GM21528 (cell line): ENCODE results near the gene TMPRSS6.

Source experiments
- ATAC-seq: cut with Tn5 transposase; IDR thresholded peaks from one replicate; pipeline ENCODE4 v1.9.1; 2021; ENCODE audit warnings: mild to moderate bottlenecking, moderate library complexity; ENCODE audit not compliant: unreplicated experiment, low FRiP score

The TMPRSS6 gene

DNA sequence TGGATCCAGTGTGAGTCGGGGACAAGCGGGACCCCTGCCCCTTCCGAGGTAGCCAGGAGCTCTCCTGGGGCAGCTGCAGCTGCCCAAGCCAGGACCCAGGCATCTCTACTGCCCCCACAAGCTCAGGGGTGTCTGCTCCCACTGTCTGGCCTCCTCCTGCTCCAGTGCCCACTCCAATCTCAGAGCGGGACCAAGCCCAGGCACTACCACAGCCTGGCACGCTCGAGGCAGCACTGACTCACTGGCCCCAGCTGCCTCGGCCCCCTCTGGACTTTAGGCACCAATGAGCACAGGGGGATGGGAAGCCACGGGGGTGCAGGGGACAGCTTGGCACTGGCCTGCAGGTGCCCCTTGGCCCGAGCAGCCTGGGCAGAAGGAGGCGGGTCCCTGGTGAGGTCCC is 32.0 kb upstream of the TMPRSS6 start:
- ATAC-seq: no peak

DNA sequence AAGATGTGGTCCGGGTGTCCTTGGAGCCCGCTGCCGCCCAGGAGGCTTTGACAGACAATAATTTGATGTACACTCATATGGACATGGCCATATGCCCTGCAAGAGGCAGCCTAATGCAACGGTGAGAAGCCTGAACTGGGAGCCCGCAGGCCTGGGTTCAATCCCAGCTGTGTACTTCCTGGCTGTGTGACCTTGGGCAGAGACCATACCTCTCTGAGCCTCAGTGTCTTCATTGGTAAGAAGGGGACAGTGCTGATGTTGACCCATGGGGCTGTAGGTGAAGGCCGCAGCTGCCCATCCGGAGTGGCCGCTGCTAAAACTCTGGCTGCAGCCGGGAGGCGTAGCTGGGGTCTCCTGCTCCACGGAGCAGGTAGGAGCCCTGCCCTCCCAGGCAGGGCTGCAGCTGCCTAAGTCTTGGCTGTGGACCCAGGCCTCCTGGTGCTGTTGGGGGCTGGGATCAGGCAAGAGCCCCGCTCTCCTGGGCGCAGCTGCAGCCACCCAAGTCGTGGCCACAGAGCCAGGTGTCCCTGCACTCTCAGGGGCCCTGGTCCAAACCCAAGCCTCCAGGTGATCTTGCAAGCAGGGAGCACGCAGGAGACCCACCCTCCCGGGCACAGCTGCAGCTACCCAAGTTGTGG is 31.3 kb upstream of the TMPRSS6 start:
- no peak for ATAC-seq

DNA sequence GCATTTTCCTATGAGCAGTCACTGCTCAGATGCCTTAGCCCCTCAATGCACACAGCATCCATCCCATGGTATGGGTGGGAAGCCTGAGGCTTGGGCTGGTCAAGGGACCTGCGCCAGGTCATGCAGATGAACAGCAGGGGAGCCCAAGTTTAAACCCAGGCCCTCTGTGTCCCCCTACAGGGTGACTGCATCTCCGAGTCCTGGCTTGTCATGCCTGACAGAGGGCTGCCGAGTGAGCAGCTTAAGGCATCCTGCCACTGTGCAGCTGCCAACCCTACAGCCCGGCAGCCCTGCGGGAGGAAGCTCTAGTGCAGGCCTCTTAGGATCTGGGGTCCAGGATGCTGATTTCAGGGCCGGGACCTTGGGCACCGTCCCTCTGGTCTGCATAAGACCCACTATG is 30.2 kb upstream of the TMPRSS6 start:
- no peak for ATAC-seq

DNA sequence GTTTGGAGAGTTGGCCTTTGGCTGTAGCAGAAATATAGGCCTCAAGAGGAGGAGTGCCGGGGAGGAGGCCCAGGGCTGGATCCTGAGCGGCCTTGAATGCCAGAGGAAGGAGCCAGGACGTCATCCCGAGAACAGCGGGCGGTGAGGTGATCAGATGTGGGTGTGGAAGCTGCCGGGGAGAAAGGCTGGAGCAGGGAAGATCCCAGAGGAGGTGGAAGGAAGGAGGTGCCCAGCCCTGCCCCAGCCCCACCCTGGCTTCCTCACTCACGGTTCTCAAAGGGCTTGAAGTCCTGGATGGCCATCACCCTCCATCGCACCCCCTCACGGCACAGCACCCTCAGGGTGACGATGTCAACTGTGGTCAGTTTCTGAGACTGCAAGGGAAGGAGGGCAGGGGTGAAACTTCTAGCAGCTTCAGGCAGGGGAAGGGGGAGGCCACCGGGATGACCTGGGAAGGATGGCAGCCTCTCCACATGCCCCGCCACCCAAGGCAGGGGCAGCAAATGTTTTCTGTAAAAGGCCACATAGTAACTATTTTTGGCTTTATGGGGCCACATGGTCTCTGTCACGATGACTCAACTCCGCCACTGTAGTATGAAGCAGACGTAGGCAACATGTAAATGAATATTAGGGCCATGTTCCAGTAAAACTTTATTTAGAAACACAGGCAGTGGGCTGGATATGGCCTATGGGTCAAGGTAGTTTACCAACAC is 29.5 kb upstream of the TMPRSS6 start:
- ATAC-seq: no peak

DNA sequence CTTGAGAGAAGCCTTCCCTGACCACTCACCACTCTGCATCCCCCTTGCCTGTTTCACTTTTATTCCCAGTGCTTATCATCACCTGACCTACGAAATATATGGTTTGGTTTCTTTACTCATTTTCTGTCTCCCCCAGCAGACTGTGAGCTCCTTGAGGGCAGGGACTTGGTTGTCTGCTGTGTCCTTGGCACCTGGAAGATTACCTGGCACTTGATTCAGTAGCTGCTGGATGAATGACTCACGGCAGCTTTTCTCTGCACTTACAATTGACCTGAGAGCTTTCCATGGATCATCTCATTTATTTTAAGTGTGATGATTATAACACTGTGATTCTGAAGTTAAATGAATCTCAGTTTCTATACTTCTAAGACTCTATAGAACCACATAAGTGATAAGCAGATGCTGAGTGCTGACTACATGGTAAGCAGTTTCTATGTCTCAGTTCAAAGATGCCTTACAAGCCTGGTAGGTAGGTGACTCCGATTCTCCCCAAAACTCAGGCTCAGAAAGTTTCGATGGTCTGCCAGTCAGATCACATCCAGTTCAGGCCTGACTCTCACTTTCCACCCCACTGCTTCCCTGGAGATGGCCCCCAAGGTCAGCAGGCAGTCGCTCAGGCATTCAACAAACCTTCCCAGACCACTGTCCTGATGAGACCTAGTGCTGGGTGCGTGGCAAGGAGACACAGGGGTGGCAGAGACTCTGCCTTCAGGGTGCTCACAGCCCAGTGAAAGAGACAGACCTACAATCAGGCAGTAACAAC is 28.6 kb upstream of the TMPRSS6 start:
- ATAC-seq: no peak

DNA sequence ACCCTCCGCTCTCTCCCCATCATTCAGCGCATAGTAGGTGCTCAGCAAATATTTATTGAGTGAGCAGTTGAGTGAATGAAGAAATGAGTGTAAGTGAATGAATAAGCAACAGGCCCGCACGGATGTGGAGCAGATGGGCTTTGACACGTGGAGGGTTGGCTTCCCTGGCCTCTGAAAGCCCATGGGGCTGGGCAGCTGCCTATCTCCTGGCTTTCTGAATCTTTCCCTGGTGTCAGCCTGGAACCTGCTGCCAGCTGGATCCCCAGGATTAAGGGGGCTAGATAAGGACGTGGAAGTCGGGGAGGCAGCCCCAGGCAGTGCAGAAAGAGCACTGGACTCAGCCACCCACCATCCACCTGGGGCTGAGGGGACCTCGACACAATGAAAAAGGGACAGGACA is 27.6 kb upstream of the TMPRSS6 start:
- ATAC-seq: no peak

DNA sequence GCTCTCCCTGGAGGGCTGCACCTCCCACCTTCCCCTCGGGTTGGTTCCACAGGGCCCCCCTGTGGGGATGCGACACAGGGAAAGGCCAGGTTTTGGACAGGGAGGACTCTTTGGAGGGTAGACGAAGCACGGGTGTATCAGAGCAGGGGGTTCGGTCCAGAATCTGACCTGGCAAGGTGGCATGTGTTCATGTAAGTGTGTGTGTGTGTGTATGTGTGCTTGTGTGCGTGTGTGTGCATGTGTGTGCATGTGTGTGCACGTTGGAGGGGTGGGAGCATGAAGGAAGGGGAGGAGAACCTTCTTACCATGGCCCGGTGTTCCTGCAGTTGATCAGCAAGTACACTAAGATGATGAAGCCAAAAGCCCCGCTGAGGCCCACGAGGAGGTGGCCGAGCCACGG is 25.5 kb upstream of the TMPRSS6 start:
- ATAC-seq: no peak

DNA sequence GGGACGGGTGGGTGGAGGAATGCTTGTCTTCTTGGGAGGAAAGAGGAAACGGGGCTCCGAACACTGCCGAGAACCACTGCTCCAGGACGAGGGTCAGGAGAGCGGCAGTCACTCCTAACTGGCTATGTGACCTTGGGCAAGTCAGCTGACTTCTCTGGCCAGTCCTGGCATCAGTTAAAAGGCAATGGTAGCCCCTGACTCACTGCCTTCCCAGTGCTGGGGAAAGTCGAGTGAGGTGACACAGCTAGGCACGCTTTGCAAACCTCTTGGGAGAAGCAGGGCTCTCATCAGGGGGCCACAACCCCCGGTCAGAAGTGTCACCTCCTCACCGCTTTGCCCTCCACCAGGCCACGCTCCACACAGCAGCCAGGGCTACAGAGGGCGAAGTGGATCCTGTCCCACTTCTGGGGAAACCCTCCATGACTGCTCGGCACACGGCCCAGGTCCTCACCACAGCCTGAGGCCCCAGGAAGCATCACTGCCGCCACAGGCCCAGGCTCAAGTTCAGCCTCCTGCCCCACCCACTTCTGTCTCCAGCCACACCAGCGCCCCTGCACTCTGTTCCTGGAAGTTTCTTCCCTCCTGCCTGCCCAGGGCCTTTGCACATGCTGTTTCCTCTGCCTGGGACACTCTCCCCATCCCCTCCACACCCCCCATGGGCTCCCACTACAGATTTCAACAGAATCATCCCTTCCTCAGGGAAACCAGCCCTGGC is 23.9 kb upstream of the TMPRSS6 start:
- ATAC-seq: no peak

DNA sequence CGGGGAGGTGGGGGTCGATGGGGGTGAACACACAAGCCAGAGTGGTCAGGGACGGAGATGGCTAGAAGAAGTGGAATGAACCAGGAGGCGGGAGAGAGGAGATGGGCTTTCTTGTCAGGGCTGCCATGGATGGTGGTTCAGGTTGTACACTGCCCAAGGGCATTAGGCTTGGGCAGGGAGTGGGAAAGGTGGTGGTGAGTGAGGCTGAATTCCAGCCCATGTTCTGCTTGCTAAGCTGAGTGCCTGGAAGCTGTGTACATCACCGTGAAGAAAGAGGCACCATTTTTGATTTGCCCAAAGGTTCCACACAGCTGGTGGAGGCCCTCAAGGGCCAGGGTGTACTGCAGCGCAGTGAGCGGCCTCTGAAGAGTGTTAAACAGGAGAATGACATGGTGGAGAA is 23.3 kb upstream of the TMPRSS6 start:
- ATAC-seq: no peak

DNA sequence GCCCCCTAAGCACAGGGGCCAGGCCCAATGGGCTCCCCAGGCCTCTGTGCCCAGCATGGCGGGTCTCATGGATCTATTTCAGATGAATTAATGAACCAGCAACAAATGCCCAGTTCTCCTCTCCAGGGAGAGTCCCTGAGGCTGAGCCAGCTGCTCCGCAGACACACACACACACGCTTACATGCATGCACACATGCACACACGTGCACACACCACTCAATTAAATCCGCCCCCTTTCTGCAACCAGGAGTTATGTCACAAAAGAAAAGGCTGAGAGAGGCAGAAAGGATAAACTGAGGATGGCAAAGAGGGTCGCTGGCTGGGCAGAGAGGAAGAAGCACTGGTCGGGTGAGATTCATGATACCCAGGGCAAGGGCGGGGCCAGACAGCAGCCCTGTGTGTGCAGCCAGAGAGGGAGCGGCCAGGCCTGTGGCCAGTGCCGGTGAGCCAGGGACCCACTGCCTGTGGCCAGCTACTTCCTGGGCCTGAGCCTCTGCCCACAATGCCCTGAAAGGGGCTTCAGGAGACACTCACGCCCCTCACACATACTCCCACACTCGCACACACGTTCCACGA is 20.4 kb upstream of the TMPRSS6 start:
- no peak for ATAC-seq

DNA sequence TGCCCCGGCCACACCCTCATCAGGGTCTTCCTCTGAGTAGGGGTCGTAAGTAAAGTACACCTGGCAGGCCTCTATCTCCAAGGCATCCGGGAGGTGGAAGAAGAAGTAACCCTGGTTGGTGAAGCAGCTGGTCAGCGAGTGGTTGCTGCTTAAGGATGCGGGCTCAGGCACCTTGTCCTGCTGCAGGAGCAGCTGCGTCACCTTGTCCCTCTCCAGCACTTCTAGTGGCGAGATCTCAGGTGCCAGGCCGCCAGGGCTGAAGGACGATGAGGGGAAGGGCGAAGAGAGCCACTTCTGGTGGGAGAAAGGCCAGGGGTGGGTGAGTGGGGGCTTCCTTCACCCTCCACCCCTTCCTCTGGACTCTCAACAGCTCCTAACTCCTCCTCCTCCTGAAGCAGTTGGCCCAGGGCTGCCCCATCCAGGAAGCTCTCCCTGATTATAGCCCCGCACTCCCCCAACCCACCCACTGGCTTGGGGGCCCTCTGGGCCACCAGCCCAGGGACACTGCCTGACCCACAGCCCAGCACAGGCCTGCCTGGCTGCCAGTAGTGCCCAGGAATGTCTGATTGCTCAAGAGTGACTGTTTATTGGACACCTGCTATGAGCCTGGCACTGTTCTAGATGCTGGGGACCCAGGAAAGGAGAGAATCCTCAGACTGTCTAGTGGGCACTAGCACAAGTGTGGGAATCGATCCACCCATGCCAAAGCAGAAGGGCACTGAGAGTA is 19.2 kb upstream of the TMPRSS6 start:
- ATAC-seq: no peak

DNA sequence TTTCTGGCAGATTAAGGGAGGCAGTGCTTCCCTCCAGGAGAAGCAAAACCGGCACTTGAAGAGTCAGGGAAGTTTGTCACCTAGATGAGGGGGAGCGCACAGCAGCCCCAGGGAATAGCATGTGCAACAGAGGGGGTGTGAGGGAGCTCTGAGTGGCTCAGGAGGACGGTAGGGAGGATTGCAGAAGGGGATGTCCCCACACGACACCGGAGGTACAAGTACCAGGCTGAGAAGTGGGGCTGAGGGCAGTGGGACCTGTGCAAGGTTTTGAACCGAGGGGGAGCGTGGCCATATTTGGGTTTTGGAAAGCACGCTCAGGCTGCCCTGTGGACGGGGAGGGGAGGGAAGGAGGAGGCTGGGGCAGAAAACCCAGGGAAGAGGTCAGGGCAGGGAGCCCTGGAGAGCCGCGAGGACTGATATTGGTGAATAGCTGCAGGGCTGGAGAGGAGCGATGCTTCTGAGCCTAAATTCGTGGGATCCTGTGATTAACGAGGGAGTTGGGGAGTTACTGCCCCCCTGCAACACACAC is 17.9 kb upstream of the TMPRSS6 start:
- ATAC-seq: no peak

DNA sequence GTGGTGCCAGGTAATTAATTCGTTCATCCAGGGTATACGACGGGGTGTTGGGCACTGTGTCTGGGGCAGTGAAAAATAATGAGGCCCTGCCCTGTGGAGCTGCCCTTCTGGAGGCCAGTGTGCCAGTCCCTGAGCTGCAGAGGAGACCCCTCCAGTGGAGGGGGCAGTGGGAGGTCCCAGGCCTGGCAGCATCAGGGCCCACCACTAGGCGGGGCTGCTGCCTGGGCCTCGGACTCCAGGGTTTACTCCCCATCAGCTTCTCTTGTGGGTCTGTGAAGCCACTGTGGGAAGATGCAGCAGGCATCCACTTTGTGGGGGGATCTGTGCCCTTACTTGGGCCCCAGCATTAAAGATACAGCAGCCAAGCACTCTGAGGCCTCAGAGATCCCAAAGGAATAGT is 17.4 kb upstream of the TMPRSS6 start:
- no peak for ATAC-seq

DNA sequence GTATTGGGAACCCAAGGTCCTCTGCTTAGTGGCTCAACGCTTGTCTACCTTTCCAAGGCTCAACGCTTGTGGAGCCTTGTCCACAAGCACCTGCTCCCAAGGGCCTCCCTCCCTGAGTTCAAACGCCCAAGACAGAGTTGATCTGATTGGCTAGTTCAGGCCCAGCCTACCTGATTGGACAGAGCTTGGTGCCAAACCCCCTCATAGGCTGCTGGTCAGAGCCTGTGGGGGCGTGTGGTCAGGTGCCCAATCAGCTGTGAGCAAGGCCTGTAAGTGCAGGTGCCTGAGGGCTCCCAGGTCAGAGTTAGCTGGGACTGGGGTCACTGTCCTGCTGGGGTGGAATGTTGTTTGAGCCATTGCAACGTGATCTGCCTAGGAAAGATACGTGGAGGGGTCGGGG is 16.9 kb upstream of the TMPRSS6 start:
- no peak for ATAC-seq

DNA sequence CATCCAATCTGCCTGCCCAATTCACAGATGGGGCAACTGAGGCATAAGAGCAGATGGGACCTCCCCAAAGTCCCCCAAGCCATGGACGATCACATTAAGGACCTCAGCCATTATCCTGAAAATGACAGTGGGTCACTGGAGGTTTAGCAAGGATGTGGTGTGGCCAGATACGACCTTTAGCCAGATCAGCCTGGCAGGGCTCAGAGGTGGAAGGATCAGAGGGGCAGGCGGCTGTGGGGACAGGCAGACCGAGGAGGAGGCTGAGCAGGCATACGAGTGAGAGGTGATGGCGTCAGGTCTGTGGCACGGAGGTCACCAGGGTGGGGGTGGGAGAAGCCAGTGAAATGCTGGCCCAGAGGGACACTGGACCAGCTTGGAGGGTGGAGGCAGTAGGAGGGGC is 14.1 kb upstream of the TMPRSS6 start:
- no peak for ATAC-seq

DNA sequence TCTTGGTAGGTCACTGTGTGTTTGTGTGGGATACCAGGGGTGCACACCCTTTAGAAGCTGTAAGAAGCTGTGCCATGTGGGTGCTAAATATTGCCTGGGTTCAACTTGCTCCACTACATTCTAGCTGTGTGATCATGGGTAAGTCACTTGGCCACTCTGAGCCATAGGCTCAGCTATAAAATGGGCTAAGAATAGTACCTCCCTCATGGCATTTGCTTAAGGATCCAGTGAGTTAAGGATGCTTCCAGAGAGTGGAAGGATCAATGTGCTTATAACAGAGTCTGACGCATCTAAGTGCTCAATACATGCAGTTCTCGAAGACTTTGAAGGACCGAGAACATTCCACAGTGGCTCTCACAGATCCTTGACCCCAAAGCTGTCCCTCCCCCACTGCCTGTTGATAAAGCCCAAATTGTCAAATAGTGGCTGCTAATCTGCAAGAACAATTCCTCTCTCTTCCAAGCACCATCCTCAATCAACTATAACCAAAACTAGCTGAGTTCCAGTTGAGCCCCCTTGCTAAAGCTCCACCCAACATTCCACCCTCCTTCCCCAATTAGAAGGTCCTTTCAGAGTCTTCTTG is 13.2 kb upstream of the TMPRSS6 start:
- no peak for ATAC-seq

DNA sequence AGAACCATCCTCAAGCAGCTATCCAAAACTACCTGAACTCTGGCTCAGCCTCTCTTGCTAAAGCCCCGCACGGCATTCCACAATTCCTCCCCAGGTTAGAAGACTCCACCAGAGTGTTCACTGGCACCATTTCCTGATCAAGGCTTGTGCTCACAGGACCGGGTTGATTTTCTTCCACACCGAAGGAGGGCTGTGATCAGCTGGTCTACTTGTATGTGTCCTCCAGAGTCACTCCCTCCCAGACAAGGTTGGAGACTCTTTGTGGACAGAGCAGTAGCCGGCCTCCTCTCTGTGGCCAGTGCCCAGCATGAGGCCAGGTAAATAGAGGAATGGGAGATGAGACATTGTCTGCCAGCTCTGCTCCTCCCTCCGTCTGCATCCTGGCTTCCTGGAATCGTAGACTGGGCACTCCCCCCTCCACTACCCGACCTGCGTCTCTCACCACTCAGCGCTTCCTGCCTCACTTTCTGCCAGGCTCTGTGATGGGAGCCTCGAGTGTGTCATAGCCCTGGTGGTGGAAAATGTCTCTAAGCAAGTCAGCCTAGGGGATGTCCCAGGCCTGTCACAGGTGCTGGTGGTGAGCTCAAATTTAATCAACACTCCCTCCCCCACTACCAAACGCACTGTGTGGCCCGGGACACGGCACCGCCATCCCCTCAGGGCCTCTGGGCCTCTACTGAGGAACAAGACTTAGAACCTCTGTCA is 12.5 kb upstream of the TMPRSS6 start:
- peak; percentile 76 for ATAC-seq

DNA sequence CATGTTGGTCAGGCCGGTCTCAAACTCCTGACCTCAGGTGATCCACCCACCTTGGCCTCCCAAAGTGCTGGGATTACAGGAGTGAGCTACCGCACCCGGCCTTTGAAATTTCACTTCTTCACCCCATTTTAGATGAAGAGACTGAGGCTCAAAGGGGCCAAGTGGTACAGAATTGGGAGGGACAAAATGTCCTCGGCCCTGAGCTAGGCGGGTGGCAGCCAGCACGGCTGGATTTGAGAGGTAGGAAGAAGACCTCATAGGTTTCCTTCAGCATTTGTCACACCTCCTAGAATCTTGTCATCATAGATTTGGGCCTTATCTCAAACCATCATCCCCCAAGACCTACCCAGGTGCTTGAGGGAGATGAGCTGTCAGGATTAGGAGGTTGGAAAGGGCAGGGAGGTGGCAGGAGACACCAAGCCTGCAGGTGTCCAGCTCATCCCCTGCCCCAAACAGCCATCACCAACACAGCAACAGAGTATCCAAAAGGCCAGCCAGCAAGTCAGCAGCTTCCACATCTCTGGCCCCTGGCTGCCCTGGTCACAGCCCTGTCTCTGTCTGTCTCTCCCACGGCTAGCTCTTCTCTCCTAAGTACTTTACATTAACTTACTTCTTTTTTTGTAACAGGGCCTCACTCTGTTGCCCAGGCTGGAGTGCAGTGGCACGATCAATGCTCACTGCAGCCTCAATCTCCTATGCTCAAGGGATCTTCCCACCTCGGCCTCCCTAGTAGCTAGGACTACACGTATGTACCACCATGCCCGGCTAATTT is 11.2 kb upstream of the TMPRSS6 start:
- no peak for ATAC-seq
